Keratinocyte (primary cell): Measurements from ENCODE around the gene APLP2. TPM values are rescaled to one million over a fixed set of nuclear protein-coding genes. Genes with fewer than 3 reads are reported as not detected.

Experiments
- DNase-seq: peaks from one replicate; pipeline ENCODE4 v3.0.0-alpha.2; 2011; ENCODE audit warnings: low read depth, missing footprints, low spot score
- FAIRE-seq: peaks from 2 replicates; lab custom pipeline; 2011; peaks lifted over from hg19 to GRCh38; lab: Jason Lieb, UNC
- H2AFZ ChIP-seq: 2 replicates; pipeline ENCODE4 v1.6.0; 2012; ENCODE audit warnings: low read length, control low read depth, inconsistent platforms; ENCODE audit not compliant: control insufficient read depth
- H3K27ac ChIP-seq: 2 replicates; pipeline ENCODE4 v1.5.1; 2011; ENCODE audit warnings: low read length; ENCODE audit not compliant: control insufficient read depth, insufficient read depth
- H3K27me3 ChIP-seq: 3 replicates; pipeline ENCODE4 v1.6.0; 2011; ENCODE audit warnings: low read length; ENCODE audit not compliant: control insufficient read depth, insufficient read depth; ENCODE audit errors: extremely low read depth
- H3K36me3 ChIP-seq, 2 experiments: 2 replicates in 1 of 2; 3 replicates in 1 of 2; pipeline ENCODE4 v1.5.1; 2011; ENCODE audit warnings: low read length in 2 of 2, mild to moderate bottlenecking in 1 of 2; ENCODE audit not compliant: control insufficient read depth in 2 of 2, insufficient read depth in 2 of 2; ENCODE audit errors: extremely low read depth in 1 of 2
- H3K4me1 ChIP-seq: 3 replicates; pipeline ENCODE4 v1.5.1; 2011; ENCODE audit warnings: low read length; ENCODE audit not compliant: control insufficient read depth, insufficient read depth; ENCODE audit errors: extremely low read depth
- H3K4me2 ChIP-seq: 3 replicates; pipeline ENCODE4 v1.6.0; 2011; ENCODE audit warnings: low read depth, low read length; ENCODE audit not compliant: control insufficient read depth, insufficient read depth; ENCODE audit errors: extremely low read depth
- H3K4me3 ChIP-seq, 3 experiments: fragments of 200-600 bp in 1 of 3; sonication (generic) in 1 of 3; 2 replicates in 2 of 3; 3 replicates in 1 of 3; pipeline ENCODE4 v1.5.1; 2011 to 2016; ENCODE audit warnings: low read length in 3 of 3, mild to moderate bottlenecking in 3 of 3, control low read depth in 2 of 3, inconsistent platforms in 1 of 3, low read depth in 1 of 3, mixed read lengths in 1 of 3, mixed run types in 1 of 3, moderate library complexity in 1 of 3; ENCODE audit not compliant: control insufficient read depth in 2 of 3, insufficient read depth in 2 of 3; ENCODE audit errors: extremely low read depth in 1 of 3
- H3K79me2 ChIP-seq: 2 replicates; pipeline ENCODE4 v1.6.0; 2012; ENCODE audit warnings: low read length; ENCODE audit not compliant: control insufficient read depth, insufficient read depth
- H3K9ac ChIP-seq: 3 replicates; pipeline ENCODE4 v1.6.0; 2011; ENCODE audit warnings: low read length; ENCODE audit not compliant: control insufficient read depth, insufficient read depth; ENCODE audit errors: extremely low read depth
- H3K9me1 ChIP-seq: 3 replicates; pipeline ENCODE4 v1.6.0; 2011; ENCODE audit warnings: low read length; ENCODE audit not compliant: control insufficient read depth, insufficient read depth; ENCODE audit errors: extremely low read depth
- H3K9me3 ChIP-seq: 2 replicates; pipeline ENCODE4 v1.5.1; 2012; ENCODE audit warnings: low read depth, low read length; ENCODE audit not compliant: control insufficient read depth
- H4K20me1 ChIP-seq: 3 replicates; pipeline ENCODE4 v1.6.0; 2011; ENCODE audit warnings: low read length; ENCODE audit not compliant: control insufficient read depth, insufficient read depth; ENCODE audit errors: extremely low read depth
- EZH2 ChIP-seq: IDR thresholded peaks from one replicate; pipeline ENCODE4 v1.6.1; 2012; ENCODE audit warnings: inconsistent platforms, mild to moderate bottlenecking, low read length, moderate library complexity
- dilution Hi-C: fragments of 300-500 bp; cut with MboI; formaldehyde crosslinking; loops from one replicate; pipeline ENCODE4 v1.7.0; 2020; ENCODE audit warnings: low sequenced_read_pairs; ENCODE audit not compliant: extremely low pct_ligation_motif_present
- polyA plus RNA-seq, 5 experiments: library from polyadenylated mRNA; depleted of rRNA in 3 of 5; stranded (reverse) in 3 of 5; stranded (forward) in 1 of 5; unstranded in 1 of 5; fragments of >200 nt; gene quantifications; 1 replicate in 1 of 5; 2 replicates in 3 of 5; 3 replicates in 1 of 5; pipeline versions ENCODE4 v1.2.1 to v1.2.3, GENCODE V29; 2011 to 2012; ENCODE audit warnings: missing spikeins in 2 of 5, low read depth in 1 of 5, low replicate concordance in 1 of 5
- TF ChIP-seq, protein P1 (sequence below), 3 experiments: IDR thresholded peaks in 1 of 3; conservative IDR thresholded peaks in 1 of 3; optimal IDR thresholded peaks in 1 of 3; 2 replicates in 2 of 3; 3 replicates in 1 of 3; pipeline versions ENCODE3 to v1.5.1; 2011; ENCODE audit warnings: low read length in 3 of 3, mild to moderate bottlenecking in 3 of 3, moderate library complexity in 2 of 3, control low read depth in 1 of 3, inconsistent platforms in 1 of 3; ENCODE audit not compliant: insufficient read depth in 2 of 3; ENCODE audit errors: extremely low read depth in 1 of 3

APLP2 gene
- polyA plus RNA-seq, 1 donor (not counting 4 experiments of a cell fraction or from before 2014, with no cell fraction given), result 531 TPM

DNA sequence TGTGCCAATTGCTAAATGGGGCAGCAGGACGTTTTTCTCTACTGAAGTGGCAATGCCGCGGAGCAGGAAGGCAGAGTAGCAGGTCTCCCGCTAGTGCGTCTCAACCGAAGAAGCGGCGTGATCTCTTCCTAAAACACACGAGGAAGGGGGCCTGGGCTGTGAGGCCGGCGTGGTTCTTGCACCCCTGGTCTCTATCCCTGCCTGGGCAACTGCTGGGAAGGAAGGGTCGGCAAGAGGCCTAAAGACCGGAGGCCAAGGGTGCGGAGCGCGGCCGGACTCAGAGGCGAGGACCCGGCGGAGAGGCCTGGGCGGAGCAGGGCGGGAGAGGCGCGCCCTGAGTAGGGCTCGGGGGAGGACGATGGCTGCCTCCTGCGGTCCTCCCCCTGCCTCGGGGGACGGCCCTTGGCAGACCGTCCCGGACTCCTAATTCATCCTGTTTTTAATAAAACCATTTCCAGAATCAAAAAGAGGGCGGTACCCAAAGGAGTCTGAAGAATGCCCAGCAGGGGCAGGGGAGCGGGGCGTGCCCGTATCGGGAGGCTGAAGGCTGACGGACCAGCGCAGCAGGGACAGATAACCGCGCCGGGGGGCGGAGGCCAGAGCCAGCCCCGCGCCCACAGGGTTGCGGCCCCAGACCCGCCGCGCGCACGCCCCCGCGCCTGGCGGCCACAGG, 572 bp upstream of the APLP2 start:
- FAIRE-seq (no peak), DNase-seq (peak; percentile 61)
- H4K20me1 ChIP-seq, result peaks cover 19% of the 10 kb centered on the region
- H3K9me3 ChIP-seq, result no peaks in the 10 kb centered on the region
- no peak for TF ChIP-seq EZH2
- TF ChIP-seq, protein P1, sequence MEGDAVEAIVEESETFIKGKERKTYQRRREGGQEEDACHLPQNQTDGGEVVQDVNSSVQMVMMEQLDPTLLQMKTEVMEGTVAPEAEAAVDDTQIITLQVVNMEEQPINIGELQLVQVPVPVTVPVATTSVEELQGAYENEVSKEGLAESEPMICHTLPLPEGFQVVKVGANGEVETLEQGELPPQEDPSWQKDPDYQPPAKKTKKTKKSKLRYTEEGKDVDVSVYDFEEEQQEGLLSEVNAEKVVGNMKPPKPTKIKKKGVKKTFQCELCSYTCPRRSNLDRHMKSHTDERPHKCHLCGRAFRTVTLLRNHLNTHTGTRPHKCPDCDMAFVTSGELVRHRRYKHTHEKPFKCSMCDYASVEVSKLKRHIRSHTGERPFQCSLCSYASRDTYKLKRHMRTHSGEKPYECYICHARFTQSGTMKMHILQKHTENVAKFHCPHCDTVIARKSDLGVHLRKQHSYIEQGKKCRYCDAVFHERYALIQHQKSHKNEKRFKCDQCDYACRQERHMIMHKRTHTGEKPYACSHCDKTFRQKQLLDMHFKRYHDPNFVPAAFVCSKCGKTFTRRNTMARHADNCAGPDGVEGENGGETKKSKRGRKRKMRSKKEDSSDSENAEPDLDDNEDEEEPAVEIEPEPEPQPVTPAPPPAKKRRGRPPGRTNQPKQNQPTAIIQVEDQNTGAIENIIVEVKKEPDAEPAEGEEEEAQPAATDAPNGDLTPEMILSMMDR (optimal IDR thresholded peaks at IDR 0.05 in 1 of 3, IDR thresholded peaks at IDR 0.05 in 1 of 3, conservative IDR thresholded peaks at IDR 0.05 in 1 of 3; ENCODE audit: extremely low read depth in 1 of 3, insufficient read depth in 2 of 3, low read length in 3 of 3), result no peak
- H3K27ac ChIP-seq, result peak overlapping the region; percentile 80
- peak overlapping the region; percentile 84 for H3K9ac ChIP-seq
- H3K4me1 ChIP-seq, result peaks cover 26% of the 10 kb centered on the region
- H2AFZ ChIP-seq, result peak overlapping the region; percentile 95
- no peaks in the 10 kb centered on the region for H3K36me3 ChIP-seq
- H3K4me2 ChIP-seq, result peak overlapping the region; percentile 72
- no peaks in the 10 kb centered on the region for H3K27me3 ChIP-seq
- H3K4me3 ChIP-seq, result peak overlapping the region; percentile 67 to 78 (median 73)
- peaks cover 43% of the 10 kb centered on the region for H3K79me2 ChIP-seq
- dilution Hi-C loops, result no loop called here
- H3K9me1 ChIP-seq, result no peaks in the 10 kb centered on the region

DNA sequence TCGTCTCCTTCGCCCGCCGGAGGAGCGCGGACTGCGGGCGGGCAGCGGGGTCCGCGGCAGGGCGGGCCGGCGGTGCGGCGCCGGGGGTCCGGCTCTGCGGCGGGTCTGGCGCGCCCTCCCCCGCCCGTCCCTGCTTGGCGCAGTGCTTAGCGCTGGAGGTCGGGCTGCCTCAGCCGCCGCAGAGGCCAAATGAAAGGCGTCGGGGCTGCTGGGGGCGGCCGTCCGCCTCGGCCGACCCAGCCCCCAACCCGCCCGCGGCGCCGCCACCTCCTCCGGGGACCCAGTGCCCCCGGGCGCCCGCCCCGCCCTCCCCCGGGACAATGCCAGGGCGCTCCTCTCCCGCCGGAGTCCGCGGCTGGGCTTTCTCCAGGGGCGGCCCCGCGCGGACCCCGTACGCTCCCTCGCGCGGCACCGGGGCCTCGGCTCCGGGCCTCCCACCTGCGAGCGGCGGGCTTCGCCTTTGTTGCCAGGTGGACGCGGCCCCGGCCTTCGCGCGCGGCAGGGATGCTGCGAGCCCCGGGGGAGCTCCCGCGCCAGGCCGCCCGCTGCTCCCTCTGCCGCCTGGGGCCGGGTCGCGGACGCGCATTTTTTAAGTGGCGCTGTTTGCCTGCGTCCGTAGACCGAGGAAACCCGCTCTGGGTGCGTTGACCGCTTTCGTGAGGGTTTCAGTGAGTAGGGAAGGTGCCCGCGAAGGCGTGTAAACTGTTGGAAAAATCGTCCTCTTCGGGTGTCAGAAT, 583 bp downstream of the APLP2 start:
- H3K27me3 ChIP-seq, result no peaks in the 10 kb centered on the region
- H3K79me2 ChIP-seq, result peaks cover 55% of the 10 kb centered on the region
- H3K9me1 ChIP-seq, result no peaks in the 10 kb centered on the region
- no peak for FAIRE-seq
- dilution Hi-C loops, result no loop called here
- DNase-seq, result no peak
- peak overlapping the region; percentile 63 for H3K27ac ChIP-seq
- peaks cover 26% of the 10 kb centered on the region for H3K4me1 ChIP-seq
- H2AFZ ChIP-seq, result no peak overlapping the region
- H4K20me1 ChIP-seq, result peaks cover 22% of the 10 kb centered on the region
- peak overlapping the region; percentile 84 for H3K9ac ChIP-seq
- peak overlapping the region; percentile 67 to 92 (median 86) for H3K4me3 ChIP-seq
- no peaks in the 10 kb centered on the region for H3K36me3 ChIP-seq
- no peaks in the 10 kb centered on the region for H3K9me3 ChIP-seq
- H3K4me2 ChIP-seq, result peak overlapping the region; percentile 99
- TF ChIP-seq, protein P1 (optimal IDR thresholded peaks at IDR 0.05 in 1 of 3, IDR thresholded peaks at IDR 0.05 in 1 of 3, conservative IDR thresholded peaks at IDR 0.05 in 1 of 3; ENCODE audit: extremely low read depth in 1 of 3, insufficient read depth in 2 of 3, low read length in 3 of 3), result peak in 1 of 3 experiments; percentile 11
- TF ChIP-seq EZH2, result no peak
